SH-SY5Y (cell line): ENCODE results near the gene DAPK1.

Experiments used
- GATA2 ChIP-seq: IDR thresholded peaks from 2 replicates; pipeline ENCODE4 v1.6.1; 2011; ENCODE audit warnings: mild to moderate bottlenecking, low read depth, low read length
- GATA3 ChIP-seq: IDR thresholded peaks from 2 replicates; pipeline ENCODE4 v1.6.1; 2011; ENCODE audit warnings: low read depth, mild to moderate bottlenecking, low read length, moderate library complexity

The DAPK1 gene

DNA sequence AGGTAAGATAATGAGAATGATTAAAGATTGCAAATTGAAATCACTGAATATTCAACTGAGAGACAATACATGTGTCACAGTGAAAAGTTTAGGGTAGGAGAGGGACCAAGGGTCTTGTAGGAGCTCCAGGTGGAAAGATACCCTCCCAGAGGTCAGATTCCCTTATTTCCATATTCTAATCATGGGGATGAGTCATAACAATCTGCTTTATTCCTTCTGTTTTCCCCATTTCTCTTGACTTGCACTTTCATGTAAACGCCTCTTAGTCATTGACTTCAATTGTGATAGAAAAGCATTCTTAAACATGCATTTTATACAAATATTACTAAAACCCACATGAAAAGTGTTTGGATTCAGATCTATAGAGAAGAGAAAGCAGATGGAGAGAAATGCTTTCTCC is 147.0 kb downstream of the DAPK1 start:
- TF ChIP-seq GATA3 (no peak), GATA2 (no peak)

DNA sequence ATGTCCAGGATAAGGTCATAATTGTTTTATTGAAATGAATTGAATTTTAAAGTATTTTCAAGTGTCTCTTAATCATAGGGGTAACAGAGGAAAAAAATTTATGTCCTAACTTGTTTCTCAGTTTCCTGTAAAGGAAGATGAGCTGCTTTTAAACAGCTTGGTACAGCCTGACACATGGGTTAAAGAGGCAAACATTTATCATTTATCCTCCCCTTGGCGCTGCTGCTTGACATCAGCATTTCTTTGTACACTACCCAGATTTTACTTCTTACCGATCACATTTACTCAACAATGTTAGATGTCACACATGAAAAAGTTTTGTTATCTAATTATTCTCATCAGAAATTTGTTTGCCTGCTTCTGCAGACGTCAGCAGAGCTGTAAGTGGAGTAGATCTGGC is 148.9 kb downstream of the DAPK1 start:
- TF ChIP-seq GATA3 (no peak), GATA2 (no peak)

DNA sequence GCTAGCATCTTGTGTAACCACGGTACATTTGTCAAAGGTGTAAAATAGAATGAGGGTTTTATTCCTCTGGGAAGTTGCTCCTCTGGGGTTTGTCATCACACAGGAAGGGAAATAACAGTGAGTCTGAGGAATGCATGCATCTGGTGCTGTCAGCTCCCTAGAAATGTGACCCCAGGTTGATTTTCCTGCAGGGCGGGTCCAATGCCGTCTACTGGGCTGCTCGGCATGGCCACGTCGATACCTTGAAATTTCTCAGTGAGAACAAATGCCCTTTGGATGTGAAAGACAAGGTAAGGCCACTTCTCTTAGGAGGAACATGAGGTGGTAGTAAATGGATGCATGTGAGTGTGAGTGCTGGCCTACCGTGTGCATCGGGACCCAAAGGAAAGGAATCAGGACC is 149.4 kb downstream of the DAPK1 start:
- no peak for TF ChIP-seq GATA3
- TF ChIP-seq GATA2 = no peak

DNA sequence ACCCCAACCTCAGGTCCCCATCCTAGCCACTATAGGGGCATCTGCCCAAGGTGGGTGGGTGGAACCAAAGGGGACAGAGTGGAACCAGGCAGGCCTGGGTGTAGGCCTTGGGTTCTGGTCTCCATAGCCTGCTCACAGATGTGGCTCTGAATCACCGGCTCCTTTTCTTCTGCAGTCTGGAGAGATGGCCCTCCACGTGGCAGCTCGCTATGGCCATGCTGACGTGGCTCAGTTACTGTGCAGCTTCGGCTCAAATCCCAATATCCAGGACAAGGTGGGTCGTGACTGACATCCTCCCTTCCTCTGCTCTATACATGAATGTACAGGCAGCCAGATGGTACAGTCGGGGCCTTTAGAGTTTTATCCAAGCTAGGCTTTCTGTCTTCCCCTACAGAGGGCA is 150.9 kb downstream of the DAPK1 start:
- TF ChIP-seq GATA3 (no peak), GATA2 (no peak)

DNA sequence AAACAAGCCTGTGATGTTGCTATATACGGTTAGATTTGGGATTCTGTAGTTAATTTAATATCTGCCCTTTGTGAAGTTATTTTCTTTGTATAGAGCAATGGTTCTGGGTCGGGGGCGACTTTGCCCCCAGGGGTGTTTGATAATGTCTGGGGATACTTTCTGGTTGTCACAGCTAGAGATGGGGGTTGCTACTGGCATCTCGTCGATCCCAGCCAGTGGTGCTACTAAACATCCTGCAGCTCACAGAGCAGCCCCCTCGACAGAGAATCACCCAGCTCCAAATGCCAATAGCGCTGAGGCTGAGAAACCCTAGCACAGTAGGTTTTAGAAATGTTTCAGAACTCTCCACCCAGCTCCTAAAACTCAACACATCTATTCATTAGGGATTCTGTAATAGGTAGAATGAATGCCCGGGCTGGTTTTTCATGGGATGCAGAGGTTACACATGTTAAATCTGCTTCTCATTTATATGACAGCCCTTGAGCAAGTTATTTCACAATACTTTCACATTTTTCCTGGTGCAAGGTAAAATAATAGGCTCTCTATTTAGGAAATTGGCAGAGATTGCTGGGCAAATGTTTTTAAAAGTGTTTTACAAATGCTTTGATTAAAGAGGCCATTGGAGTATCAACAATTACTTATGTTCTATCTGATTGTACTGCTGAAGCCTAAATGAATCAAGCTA is 153.1 kb downstream of the DAPK1 start:
- TF ChIP-seq GATA2 (no peak), GATA3 (no peak)

DNA sequence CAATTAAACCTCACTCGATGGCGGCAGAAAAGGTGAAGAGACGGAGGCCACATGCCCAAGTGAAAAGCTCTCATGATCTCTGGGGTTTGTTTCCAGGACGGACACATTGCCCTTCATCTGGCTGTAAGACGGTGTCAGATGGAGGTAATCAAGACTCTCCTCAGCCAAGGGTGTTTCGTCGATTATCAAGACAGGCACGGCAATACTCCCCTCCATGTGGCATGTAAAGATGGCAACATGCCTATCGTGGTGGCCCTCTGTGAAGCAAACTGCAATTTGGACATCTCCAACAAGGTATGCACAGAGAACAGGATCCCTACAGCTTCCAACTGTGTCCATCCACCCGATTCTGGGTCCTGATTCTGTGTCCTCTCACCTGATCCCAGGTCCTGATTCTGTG is 153.8 kb downstream of the DAPK1 start:
- TF ChIP-seq GATA3 = no peak
- no peak for TF ChIP-seq GATA2

DNA sequence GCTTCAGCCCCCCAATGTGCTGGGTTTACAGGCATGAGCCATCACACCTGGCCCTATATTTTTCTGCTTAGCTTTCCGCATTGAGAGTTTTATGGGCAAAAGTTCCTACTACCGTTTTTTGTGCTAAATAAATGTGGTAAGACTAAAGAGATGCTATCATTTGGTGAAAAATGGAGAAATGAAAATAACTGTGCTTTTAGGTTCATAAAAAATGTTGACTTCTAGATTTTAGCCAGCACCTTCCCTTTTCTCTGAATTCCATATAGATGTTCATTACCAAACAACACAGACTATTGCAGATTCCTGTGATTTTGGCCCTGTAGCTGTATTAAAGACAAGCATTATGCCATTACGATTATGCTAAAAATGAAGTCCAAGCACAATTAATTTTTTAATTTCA is 156.3 kb downstream of the DAPK1 start:
- TF ChIP-seq GATA2 (no peak), GATA3 (no peak)

DNA sequence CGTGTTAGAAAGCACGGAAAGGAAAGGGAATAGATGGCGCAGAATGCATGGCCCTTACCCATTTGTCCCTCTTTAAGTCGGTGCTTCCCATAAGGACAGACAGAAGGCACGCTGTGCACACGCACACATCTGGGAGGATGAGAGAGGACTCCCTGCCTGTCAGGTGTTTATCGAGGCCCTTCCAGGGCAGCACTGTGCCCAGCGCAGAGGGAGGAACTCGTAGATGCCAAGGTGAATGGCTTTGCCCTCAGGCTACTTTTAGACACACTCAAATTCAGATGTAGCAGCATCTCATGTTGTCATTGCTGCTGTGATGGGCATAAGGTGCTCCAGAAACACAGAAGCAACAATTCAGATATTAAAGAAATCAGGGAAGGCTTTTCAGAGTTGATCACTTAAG is 158.1 kb downstream of the DAPK1 start:
- TF ChIP-seq GATA3 = no peak
- TF ChIP-seq GATA2 = no peak

DNA sequence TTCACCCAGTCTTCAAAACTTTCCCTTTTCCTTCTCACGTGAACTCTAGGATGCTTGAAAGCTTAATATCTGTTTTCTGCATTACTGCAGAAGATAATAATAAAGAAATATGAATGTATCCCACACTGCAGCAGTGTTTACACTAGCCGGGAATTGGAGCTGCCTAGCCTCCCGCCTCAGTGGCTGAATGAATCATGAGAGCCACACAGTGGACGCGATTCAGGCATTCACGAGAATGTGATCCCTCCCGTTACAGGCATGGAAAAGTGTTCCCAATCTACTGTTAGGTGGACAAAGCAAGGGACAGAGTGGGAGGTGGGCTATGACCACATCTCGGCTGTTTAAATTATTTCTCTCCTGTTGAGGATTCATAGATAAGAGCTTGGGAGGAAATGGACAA is 158.8 kb downstream of the DAPK1 start:
- no peak for TF ChIP-seq GATA3
- no peak for TF ChIP-seq GATA2

DNA sequence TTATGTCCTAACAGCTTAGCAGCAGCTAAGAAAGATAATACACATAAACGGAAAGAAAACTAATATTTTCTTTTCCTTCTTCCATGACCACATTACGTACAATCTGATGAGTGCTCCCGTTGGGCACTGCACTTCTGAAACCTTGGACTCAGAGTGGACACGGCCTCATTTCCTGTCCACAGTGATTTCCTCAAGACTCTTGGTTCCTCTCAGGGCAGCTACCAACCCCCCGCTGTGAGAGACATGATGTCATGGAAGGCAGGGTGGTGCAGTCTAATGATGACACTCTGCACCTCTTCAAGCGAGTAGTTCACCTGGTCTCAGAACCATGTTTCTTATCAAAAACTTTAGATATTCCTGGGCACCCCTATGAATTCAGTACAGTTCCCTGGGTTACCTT is 159.5 kb downstream of the DAPK1 start:
- TF ChIP-seq GATA2 = no peak

DNA sequence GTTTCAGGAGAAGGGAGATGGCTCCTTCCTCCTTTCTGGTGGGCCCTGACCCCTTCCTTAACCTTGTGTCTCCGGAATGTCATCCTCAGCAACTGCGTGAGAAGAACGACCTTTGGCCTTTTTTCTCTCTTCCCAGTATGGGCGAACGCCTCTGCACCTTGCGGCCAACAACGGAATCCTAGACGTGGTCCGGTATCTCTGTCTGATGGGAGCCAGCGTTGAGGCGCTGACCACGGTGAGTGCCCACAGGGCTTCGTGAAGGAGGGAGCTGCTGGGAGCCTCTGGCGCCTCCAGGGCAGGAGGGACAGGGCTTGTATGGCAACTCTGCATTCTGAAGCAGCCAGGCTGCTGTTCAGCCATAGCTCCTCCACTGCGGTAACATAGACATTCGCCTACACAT is 160.2 kb downstream of the DAPK1 start:
- TF ChIP-seq GATA2 (no peak), GATA3 (no peak)

DNA sequence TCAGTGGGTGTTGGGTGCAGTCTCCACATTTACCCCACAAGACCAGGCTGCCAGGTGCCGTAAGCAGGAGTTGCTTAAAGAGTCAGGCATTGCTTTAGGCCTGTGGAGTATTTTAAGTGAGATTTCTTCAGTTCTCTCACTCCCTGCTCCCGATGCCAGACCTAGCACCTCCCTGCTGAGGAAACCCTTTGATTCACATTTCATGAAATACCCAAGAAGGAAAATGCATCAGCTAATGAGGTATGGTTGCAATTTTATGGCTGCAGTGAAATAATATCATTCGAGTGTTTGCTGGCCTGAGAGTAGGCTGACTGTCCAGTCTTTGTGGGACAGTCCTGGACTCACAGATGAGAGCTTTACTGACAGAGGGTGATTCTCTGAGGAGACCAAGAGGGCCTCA is 160.8 kb downstream of the DAPK1 start:
- TF ChIP-seq GATA3 (no peak), GATA2 (no peak)

DNA sequence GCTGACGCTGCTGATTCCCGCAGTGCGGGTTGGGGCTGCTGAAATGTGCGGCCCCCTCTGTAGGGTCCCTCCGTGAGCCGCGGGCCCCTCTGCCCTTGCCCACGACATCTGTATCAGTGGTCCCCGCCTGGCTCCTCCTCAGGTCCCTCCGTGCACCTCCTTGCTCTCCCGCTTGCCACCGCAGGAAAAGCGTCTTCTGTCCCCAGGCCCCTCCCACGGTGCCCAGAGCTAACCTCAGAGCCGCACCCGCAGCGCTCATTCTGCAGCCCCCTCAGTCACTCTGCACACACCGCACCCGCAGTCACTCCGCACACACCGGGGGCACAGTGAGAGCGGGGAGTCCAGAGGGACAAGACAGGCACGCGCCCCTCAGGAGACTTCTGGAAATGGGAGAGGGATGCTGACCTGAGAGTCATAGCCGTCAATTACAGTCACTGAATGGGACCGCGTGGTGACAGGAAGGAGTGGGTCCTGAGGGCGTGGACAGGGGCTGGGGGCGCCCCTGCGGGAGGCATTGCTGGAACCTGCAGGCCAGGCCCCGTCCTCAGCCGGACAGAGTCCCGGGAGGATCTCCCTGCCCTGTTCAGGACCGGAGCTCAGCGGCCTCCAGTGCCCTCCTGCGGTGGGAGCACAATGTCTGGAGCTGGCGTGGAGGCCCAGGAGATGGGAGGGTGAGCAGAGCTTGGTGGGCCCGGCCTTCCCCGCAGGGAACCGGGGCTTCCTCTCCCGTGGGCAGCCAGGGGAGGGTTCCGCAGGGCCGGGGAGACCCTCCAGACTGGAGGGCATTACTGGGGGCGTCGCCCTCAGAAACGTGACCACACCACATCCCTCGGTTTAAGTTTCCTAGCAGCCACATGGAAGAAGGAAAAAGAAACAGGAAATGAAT is 162.1 kb downstream of the DAPK1 start:
- TF ChIP-seq GATA2 (no peak), GATA3 (no peak)

DNA sequence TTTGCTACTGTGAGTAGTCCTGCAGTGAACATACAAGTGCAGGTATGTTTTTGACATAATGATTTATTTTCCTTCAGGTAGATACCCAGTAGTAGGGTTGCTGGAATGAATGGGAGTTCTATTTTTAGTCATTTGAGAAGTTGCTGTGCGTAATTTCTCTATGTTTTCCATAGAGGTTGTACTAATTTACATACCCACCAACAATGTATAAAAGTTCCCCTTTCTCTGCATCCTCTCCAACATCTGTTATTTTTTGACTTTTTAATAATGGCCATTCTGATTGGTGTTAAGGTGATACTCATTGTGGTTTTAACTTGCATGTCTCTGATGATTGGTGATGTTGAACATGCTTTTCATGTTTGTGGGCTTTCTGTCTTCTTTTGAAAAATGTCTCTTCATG is 163.6 kb downstream of the DAPK1 start:
- TF ChIP-seq GATA3 (no peak), GATA2 (no peak)
